A549 (cell line): ENCODE data around the gene PARG.

ENCODE experiments used
- EP300 ChIP-seq, 2 experiments: fragments of >200 bp; sonication (Bioruptor Twin); formaldehyde crosslinking; IDR thresholded peaks; 2 replicates in 1 of 2; 3 replicates in 1 of 2; pipeline ENCODE4 v1.6.1; 2016 to 2017
- JUN ChIP-seq, 2 experiments: fragments of >200 bp; sonication (Bioruptor Twin); formaldehyde crosslinking; IDR thresholded peaks; 2 replicates in 1 of 2; 3 replicates in 1 of 2; pipeline ENCODE4 v1.6.1; 2016 to 2017
- MAX ChIP-seq: IDR thresholded peaks from 2 replicates; pipeline ENCODE4 v1.6.1; 2012
- MYC ChIP-seq: IDR thresholded peaks from 2 replicates; pipeline ENCODE4 v1.6.1; 2012; ENCODE audit warnings: mild to moderate bottlenecking, inconsistent platforms, low read length, improper control_type of control experiment, borderline replicate concordance
- TP53 ChIP-seq: fragments of 250-450 bp; sonication (Bioruptor Pico); IDR thresholded peaks from 2 replicates; pipeline ENCODE4 v1.5.0; 2021; ENCODE audit warnings: mild to moderate bottlenecking, moderate library complexity
- TF ChIP-seq, protein P1 (sequence below): fragments of >200 bp; sonication (Bioruptor Twin); formaldehyde crosslinking; IDR thresholded peaks from 3 replicates; pipeline ENCODE4 v1.5.1; 2016

- TF ChIP-seq, protein P1, sequence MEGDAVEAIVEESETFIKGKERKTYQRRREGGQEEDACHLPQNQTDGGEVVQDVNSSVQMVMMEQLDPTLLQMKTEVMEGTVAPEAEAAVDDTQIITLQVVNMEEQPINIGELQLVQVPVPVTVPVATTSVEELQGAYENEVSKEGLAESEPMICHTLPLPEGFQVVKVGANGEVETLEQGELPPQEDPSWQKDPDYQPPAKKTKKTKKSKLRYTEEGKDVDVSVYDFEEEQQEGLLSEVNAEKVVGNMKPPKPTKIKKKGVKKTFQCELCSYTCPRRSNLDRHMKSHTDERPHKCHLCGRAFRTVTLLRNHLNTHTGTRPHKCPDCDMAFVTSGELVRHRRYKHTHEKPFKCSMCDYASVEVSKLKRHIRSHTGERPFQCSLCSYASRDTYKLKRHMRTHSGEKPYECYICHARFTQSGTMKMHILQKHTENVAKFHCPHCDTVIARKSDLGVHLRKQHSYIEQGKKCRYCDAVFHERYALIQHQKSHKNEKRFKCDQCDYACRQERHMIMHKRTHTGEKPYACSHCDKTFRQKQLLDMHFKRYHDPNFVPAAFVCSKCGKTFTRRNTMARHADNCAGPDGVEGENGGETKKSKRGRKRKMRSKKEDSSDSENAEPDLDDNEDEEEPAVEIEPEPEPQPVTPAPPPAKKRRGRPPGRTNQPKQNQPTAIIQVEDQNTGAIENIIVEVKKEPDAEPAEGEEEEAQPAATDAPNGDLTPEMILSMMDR, result no peak
- TF ChIP-seq JUN (IDR thresholded peaks at IDR 0.05) (no peak), EP300 (IDR thresholded peaks at IDR 0.05) (no peak), TP53 (CRISPR knock-in tag) (no peak), MYC (no peak), MAX (no peak)
Measured at GRCh38 chr10:49768329-49768728, 173.5 kb downstream of the PARG start.
